ENCODE data around the gene RORB. TPM values are rescaled to one million over a fixed set of nuclear protein-coding genes. Genes with fewer than 3 reads are reported as not detected.

RORB gene
- total RNA-seq, 6 experiments from 2014 or later, result not detected

DNA sequence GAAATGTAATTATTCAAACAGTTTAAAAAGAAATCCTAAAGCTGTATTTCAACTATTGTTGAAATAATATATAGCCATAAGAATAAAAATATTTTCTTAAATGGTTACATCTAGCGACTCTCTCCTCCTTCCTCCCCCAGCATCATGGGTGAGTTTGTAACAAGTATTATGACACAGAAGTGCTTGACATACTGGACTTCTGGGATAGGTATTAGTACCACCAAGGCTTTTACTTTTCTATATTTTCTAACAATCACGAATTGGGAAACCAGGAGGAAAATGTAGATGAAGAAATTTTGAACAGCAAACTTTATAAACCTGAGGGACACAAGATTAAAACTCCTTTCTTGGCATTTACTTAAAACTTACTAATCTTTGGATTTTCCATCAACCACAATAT is 4.4 kb downstream of the RORB start:
- Mint-ChIP-seq H3K27ac (no peak overlapping the region), H3K9me3 (no peaks in the 10 kb centered on the region), H3K36me3 (ENCODE audit: low read depth) (no peaks in the 10 kb centered on the region), H3K4me1 (ENCODE audit: low read depth) (peaks cover 24% of the 10 kb centered on the region), H3K27me3 (ENCODE audit: insufficient read depth) (peaks cover 28% of the 10 kb centered on the region), H3K4me3 (no peak overlapping the region)
- no peak for DNase-seq
- TF ChIP-seq, protein P1, sequence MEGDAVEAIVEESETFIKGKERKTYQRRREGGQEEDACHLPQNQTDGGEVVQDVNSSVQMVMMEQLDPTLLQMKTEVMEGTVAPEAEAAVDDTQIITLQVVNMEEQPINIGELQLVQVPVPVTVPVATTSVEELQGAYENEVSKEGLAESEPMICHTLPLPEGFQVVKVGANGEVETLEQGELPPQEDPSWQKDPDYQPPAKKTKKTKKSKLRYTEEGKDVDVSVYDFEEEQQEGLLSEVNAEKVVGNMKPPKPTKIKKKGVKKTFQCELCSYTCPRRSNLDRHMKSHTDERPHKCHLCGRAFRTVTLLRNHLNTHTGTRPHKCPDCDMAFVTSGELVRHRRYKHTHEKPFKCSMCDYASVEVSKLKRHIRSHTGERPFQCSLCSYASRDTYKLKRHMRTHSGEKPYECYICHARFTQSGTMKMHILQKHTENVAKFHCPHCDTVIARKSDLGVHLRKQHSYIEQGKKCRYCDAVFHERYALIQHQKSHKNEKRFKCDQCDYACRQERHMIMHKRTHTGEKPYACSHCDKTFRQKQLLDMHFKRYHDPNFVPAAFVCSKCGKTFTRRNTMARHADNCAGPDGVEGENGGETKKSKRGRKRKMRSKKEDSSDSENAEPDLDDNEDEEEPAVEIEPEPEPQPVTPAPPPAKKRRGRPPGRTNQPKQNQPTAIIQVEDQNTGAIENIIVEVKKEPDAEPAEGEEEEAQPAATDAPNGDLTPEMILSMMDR (IDR thresholded peaks at IDR 0.05), result no peak

DNA sequence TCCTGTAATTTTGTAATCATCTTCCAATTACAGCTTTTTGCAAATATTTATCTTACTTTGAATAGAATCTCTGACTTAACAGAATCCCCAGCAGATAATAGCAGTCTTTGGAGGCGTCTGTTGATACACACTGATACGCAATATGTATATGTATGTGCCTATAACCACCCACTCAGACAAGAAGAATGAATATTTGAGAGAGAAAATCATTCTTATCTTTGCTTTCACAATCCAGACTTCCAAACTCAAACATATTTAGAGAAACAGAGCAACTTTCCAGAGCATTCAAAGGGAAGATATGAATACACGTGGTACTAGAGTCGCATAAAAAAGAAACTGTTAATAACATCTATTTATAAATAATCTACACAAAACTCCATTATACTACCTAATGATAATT is 6.1 kb downstream of the RORB start:
- TF ChIP-seq, protein P1 (IDR thresholded peaks at IDR 0.05), result no peak
- no peak for DNase-seq
- Mint-ChIP-seq H3K4me3 (no peak overlapping the region), H3K9me3 (no peaks in the 10 kb centered on the region), H3K36me3 (ENCODE audit: low read depth) (no peaks in the 10 kb centered on the region), H3K27me3 (ENCODE audit: insufficient read depth) (peaks cover 19% of the 10 kb centered on the region), H3K27ac (no peak overlapping the region), H3K4me1 (ENCODE audit: low read depth) (peaks cover 12% of the 10 kb centered on the region)

DNA sequence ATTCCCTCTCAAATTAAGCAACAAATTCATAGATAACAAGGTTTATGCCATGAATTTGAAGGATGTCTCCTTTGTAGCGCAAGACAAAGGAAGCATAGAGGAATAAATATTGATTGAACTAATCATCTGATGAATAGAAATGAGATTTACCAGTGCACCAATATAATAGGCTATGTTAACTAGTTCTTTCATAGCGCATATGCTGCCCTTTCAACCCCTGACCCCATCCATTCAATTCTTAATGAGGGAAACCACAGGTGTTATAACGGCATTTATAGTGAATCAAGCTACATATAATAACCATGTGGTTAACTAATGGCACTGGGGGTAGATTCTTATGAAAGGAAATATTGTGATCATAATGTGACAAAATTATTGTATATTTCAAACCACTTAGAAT is 6.5 kb downstream of the RORB start:
- H3K27me3 Mint-ChIP-seq (ENCODE audit: insufficient read depth), result peaks cover 16% of the 10 kb centered on the region
- H3K4me3 Mint-ChIP-seq, result no peak overlapping the region
- 0 out of 2 replicates have a peak, but pooled peaks cover 9% of the 10 kb centered on the region for H3K4me1 Mint-ChIP-seq (ENCODE audit: low read depth)
- no peak overlapping the region for H3K27ac Mint-ChIP-seq
- no peaks in the 10 kb centered on the region for H3K9me3 Mint-ChIP-seq
- TF ChIP-seq, protein P1 (IDR thresholded peaks at IDR 0.05), result no peak
- no peak for DNase-seq
- no peaks in the 10 kb centered on the region for H3K36me3 Mint-ChIP-seq (ENCODE audit: low read depth)

DNA sequence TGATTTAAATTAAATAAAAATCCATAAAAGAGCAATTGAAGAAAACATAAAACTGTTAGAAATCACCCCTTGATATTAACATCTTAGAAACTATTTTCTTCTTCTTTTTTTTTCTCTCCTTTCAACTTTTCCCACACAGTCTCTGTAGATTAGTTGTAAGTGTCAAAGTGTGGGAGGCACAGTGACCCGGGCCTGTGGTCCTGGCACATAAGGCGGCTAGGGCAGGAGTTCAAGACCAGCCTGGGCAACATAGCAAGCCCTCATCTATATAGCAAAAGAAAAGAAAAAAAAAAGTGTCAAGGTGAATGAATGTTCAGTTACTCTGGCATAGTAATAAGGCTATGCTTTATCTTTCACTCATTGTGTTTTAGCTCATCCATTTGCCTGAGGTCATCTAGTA is 14.2 kb downstream of the RORB start:
- no peaks in the 10 kb centered on the region for H3K9me3 Mint-ChIP-seq
- no peaks in the 10 kb centered on the region for H3K36me3 Mint-ChIP-seq (ENCODE audit: low read depth)
- no peak overlapping the region for H3K4me3 Mint-ChIP-seq
- H3K27me3 Mint-ChIP-seq (ENCODE audit: insufficient read depth), result no peaks in the 10 kb centered on the region
- no peak overlapping the region for H3K27ac Mint-ChIP-seq
- no peaks in the 10 kb centered on the region for H3K4me1 Mint-ChIP-seq (ENCODE audit: low read depth)
- TF ChIP-seq, protein P1 (IDR thresholded peaks at IDR 0.05), result no peak
- no peak for DNase-seq

DNA sequence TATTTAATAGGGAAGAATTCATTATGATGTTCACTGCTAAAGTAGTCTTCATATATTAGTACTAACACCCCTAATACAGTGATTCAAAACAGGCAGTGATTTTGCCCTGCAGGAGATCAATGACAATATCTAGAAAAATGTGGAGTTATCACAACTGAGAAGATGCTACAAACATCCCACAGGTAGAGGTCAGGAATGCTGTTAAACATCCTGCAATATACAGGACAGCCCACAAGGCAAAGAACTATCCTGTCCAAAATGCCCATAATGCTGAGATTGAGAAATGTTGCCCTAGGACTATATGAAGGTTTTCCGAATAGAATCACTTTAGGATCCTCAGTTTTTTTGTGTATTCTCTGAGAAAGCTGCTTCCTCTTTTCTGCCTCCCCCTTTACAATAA is 15.3 kb downstream of the RORB start:
- 0 out of 2 replicates have a peak, but pooled peaks cover 4% of the 10 kb centered on the region for H3K9me3 Mint-ChIP-seq
- TF ChIP-seq, protein P1 (IDR thresholded peaks at IDR 0.05), result no peak
- H3K27me3 Mint-ChIP-seq (ENCODE audit: insufficient read depth), result no peaks in the 10 kb centered on the region

DNA sequence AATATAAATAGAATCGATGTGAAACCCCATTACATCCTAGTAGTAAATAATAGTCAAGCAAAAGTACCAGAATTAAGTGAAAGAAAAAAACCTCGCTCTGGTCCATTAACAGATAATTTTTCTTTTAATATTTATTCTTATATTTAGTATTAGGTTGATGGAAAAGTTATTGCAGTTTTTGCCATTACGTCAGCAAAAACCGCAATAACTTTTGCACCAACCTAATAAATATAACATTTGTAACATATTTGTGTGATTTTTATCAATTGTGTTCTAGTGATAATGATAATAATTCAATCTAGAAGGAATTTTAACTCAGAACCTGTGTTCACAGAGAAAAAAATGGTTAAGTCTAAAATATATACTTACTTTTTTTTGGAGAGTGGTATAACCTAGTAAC is 16.1 kb downstream of the RORB start:
- Mint-ChIP-seq H3K36me3 (ENCODE audit: low read depth) (no peaks in the 10 kb centered on the region), H3K9me3 (0 out of 2 replicates have a peak, but pooled peaks cover 4% of the 10 kb centered on the region), H3K27ac (no peak overlapping the region), H3K27me3 (ENCODE audit: insufficient read depth) (no peaks in the 10 kb centered on the region), H3K4me3 (no peak overlapping the region), H3K4me1 (ENCODE audit: low read depth) (no peaks in the 10 kb centered on the region)
- no peak for DNase-seq
- TF ChIP-seq, protein P1 (IDR thresholded peaks at IDR 0.05), result no peak

More for the DNA sequence above, 15.3 kb downstream of the RORB start:
- no peak for DNase-seq
- Mint-ChIP-seq H3K4me1 (ENCODE audit: low read depth) (no peaks in the 10 kb centered on the region), H3K27ac (no peak overlapping the region), H3K36me3 (ENCODE audit: low read depth) (no peaks in the 10 kb centered on the region), H3K4me3 (no peak overlapping the region)

All from HFFc6 (cell line).